NOMO-1 (cell line): ENCODE data around the gene RGS6.

ENCODE experiments used
- DNase-seq, 2 experiments: peaks; one replicate each; lab custom pipeline; 2025; ENCODE audit not compliant: unreplicated experiment in 2 of 2; lab: John Stamatoyannopoulos, UW

The RGS6 gene

GRCh38 chr14:71942904-71943694 lies 10.9 kb downstream of the RGS6 start:
- DNase-seq: peak; percentile 16 to 81

- DNase-seq: peak in 1 of 2 experiments; percentile 35
These were observed 11.4 kb downstream of the RGS6 start for GRCh38 chr14:71943695-71944018.

- DNase-seq: peak in 1 of 2 experiments; percentile 14
These were observed 15.8 kb downstream of the RGS6 start for GRCh38 chr14:71947947-71948500.

GRCh38 chr14:71952381-71953363 lies 20.4 kb downstream of the RGS6 start:
- DNase-seq: no peak

GRCh38 chr14:71956920-71957563 lies 24.8 kb downstream of the RGS6 start:
- DNase-seq: no peak

- no peak for DNase-seq
These were observed 26.8 kb downstream of the RGS6 start for GRCh38 chr14:71959055-71959454.

- DNase-seq: no peak
These were observed 28.5 kb downstream of the RGS6 start for GRCh38 chr14:71960494-71961353.

GRCh38 chr14:71961972-71962371 lies 29.7 kb downstream of the RGS6 start:
- DNase-seq: no peak

GRCh38 chr14:71964716-71965115 lies 32.5 kb downstream of the RGS6 start:
- DNase-seq: no peak

GRCh38 chr14:71966528-71966927 lies 34.3 kb downstream of the RGS6 start:
- no peak for DNase-seq

GRCh38 chr14:71967704-71968103 lies 35.5 kb downstream of the RGS6 start:
- DNase-seq: no peak

GRCh38 chr14:71970272-71970671 lies 38.0 kb downstream of the RGS6 start:
- DNase-seq: no peak

GRCh38 chr14:71985538-71986189 lies 53.4 kb downstream of the RGS6 start:
- DNase-seq: no peak

- no peak for DNase-seq
These were observed 56.2 kb downstream of the RGS6 start for GRCh38 chr14:71988476-71988875.

- DNase-seq: no peak
These were observed 56.7 kb downstream of the RGS6 start for GRCh38 chr14:71988939-71989338.

GRCh38 chr14:71994416-71994815 lies 62.2 kb downstream of the RGS6 start:
- no peak for DNase-seq

GRCh38 chr14:71995741-71996140 lies 63.5 kb downstream of the RGS6 start:
- no peak for DNase-seq

- DNase-seq: no peak
These were observed 64.4 kb downstream of the RGS6 start for GRCh38 chr14:71996610-71997009.

- peak; percentile 45 to 50 for DNase-seq
These were observed 68.7 kb downstream of the RGS6 start for GRCh38 chr14:72000907-72001306.

- DNase-seq: no peak
These were observed 70.5 kb downstream of the RGS6 start for GRCh38 chr14:72002731-72003130.
